ENCODE data around the gene PELI2. TPM values are rescaled to one million over a fixed set of nuclear protein-coding genes. Genes with fewer than 3 reads are reported as not detected.

The PELI2 gene
- total RNA-seq, 1 donor from 2014 or later = 27.2 TPM

GRCh38 chr14:56193347-56193746 is 75.1 kb downstream of the PELI2 start:
- Histone ChIP-seq H3K4me1 (peaks cover 30% of the 10 kb centered on the region), H3K9me3 (ENCODE audit: low read depth) (no peaks in the 10 kb centered on the region), H4K20me1 (ENCODE audit: low read depth) (peaks cover 19% of the 10 kb centered on the region), H2AFZ (replicated peaks) (no peak overlapping the region), H3K4me2 (peak overlapping the region; percentile 37), H3K27ac (no peak overlapping the region), H3K36me3 (no peaks in the 10 kb centered on the region), H3K27me3 (no peaks in the 10 kb centered on the region), H3K79me2 (ENCODE audit: low read depth) (peaks cover 9% of the 10 kb centered on the region), H3K9ac (no peak overlapping the region), H3F3A (ENCODE audit: low read depth) (peaks cover 11% of the 10 kb centered on the region), H3K4me3 (no peak overlapping the region)
- Mint-ChIP-seq H3K4me3 (no peak overlapping the region), H3K27ac (no peak overlapping the region), H3K9me3 (no peaks in the 10 kb centered on the region), H3K36me3 (no peaks in the 10 kb centered on the region), H3K27me3 (ENCODE audit: insufficient read depth, low read depth) (peaks cover 2% of the 10 kb centered on the region), H3K4me1 (peaks cover 19% of the 10 kb centered on the region)
- no peak for TF ChIP-seq CTCF (IDR thresholded peaks at IDR 0.05)
- no peak for TF ChIP-seq EZH2phosphoT487 (IDR thresholded peaks at IDR 0.05)
- TF ChIP-seq EZH2 (IDR thresholded peaks at IDR 0.05) = no peak
- DNase-seq (ENCODE audit: low spot score) = no peak

- H3K4me1 ChIP-seq = peaks cover 33% of the 10 kb centered on the region
- H3K27ac Mint-ChIP-seq = no peak overlapping the region
- peaks cover 11% of the 10 kb centered on the region for H3F3A ChIP-seq (ENCODE audit: low read depth)
- H3K4me3 ChIP-seq = no peak overlapping the region
- H3K9ac ChIP-seq = no peak overlapping the region
- TF ChIP-seq EZH2phosphoT487 (IDR thresholded peaks at IDR 0.05) = no peak
- H2AFZ ChIP-seq (replicated peaks) = no peak overlapping the region
- H4K20me1 ChIP-seq (ENCODE audit: low read depth) = peaks cover 19% of the 10 kb centered on the region
- no peak for DNase-seq (ENCODE audit: low spot score)
- no peak overlapping the region for H3K4me2 ChIP-seq
- no peaks in the 10 kb centered on the region for H3K36me3 ChIP-seq
- H3K9me3 Mint-ChIP-seq = no peaks in the 10 kb centered on the region
- peaks cover 2% of the 10 kb centered on the region for H3K27me3 Mint-ChIP-seq (ENCODE audit: insufficient read depth, low read depth)
- H3K36me3 Mint-ChIP-seq = no peaks in the 10 kb centered on the region
- H3K27ac ChIP-seq = no peak overlapping the region
- H3K4me1 Mint-ChIP-seq = peaks cover 19% of the 10 kb centered on the region
- no peaks in the 10 kb centered on the region for H3K9me3 ChIP-seq (ENCODE audit: low read depth)
- H3K79me2 ChIP-seq (ENCODE audit: low read depth) = peaks cover 6% of the 10 kb centered on the region
- H3K27me3 ChIP-seq = no peaks in the 10 kb centered on the region
- no peak overlapping the region for H3K4me3 Mint-ChIP-seq
Observed at GRCh38 chr14:56194042-56194441, 75.8 kb downstream of the PELI2 start.

GRCh38 chr14:56195223-56195622 is 77.0 kb downstream of the PELI2 start:
- no peak overlapping the region for H3K27ac ChIP-seq
- H3F3A ChIP-seq (ENCODE audit: low read depth) = peaks cover 11% of the 10 kb centered on the region
- H3K27ac Mint-ChIP-seq = no peak overlapping the region
- TF ChIP-seq CTCF (IDR thresholded peaks at IDR 0.05) (no peak), EZH2 (IDR thresholded peaks at IDR 0.05) (no peak), EZH2phosphoT487 (IDR thresholded peaks at IDR 0.05) (no peak)
- H2AFZ ChIP-seq (replicated peaks) = no peak overlapping the region
- no peak overlapping the region for H3K9ac ChIP-seq
- no peaks in the 10 kb centered on the region for H3K36me3 ChIP-seq
- no peak overlapping the region for H3K4me3 ChIP-seq
- no peaks in the 10 kb centered on the region for H3K9me3 Mint-ChIP-seq
- H3K9me3 ChIP-seq (ENCODE audit: low read depth) = no peaks in the 10 kb centered on the region
- H4K20me1 ChIP-seq (ENCODE audit: low read depth) = peaks cover 19% of the 10 kb centered on the region
- peaks cover 35% of the 10 kb centered on the region for H3K4me1 ChIP-seq
- no peak overlapping the region for H3K4me3 Mint-ChIP-seq
- H3K4me2 ChIP-seq = no peak overlapping the region
- peaks cover 2% of the 10 kb centered on the region for H3K27me3 Mint-ChIP-seq (ENCODE audit: insufficient read depth, low read depth)
- peaks cover 19% of the 10 kb centered on the region for H3K4me1 Mint-ChIP-seq
- H3K27me3 ChIP-seq = no peaks in the 10 kb centered on the region
- peak; percentile 63 for DNase-seq (ENCODE audit: low spot score)
- no peaks in the 10 kb centered on the region for H3K36me3 Mint-ChIP-seq
- peaks cover 6% of the 10 kb centered on the region for H3K79me2 ChIP-seq (ENCODE audit: low read depth)

- Histone ChIP-seq H3K36me3 (no peaks in the 10 kb centered on the region), H3K27ac (no peak overlapping the region), H3K9me3 (ENCODE audit: low read depth) (no peaks in the 10 kb centered on the region), H4K20me1 (ENCODE audit: low read depth) (peaks cover 19% of the 10 kb centered on the region), H3K4me1 (peaks cover 35% of the 10 kb centered on the region), H3K79me2 (ENCODE audit: low read depth) (peaks cover 6% of the 10 kb centered on the region), H3K27me3 (no peaks in the 10 kb centered on the region), H3K9ac (no peak overlapping the region), H3K4me3 (no peak overlapping the region), H2AFZ (replicated peaks) (no peak overlapping the region), H3F3A (ENCODE audit: low read depth) (peaks cover 11% of the 10 kb centered on the region), H3K4me2 (no peak overlapping the region)
- no peak overlapping the region for H3K27ac Mint-ChIP-seq
- H3K4me1 Mint-ChIP-seq = peaks cover 19% of the 10 kb centered on the region
- peaks cover 2% of the 10 kb centered on the region for H3K27me3 Mint-ChIP-seq (ENCODE audit: insufficient read depth, low read depth)
- no peak overlapping the region for H3K4me3 Mint-ChIP-seq
- H3K9me3 Mint-ChIP-seq = no peaks in the 10 kb centered on the region
- DNase-seq (ENCODE audit: low spot score) = no peak
- TF ChIP-seq EZH2 (IDR thresholded peaks at IDR 0.05) (no peak), EZH2phosphoT487 (IDR thresholded peaks at IDR 0.05) (no peak), CTCF (IDR thresholded peaks at IDR 0.05) (no peak)
- no peaks in the 10 kb centered on the region for H3K36me3 Mint-ChIP-seq
Observed at GRCh38 chr14:56195704-56196103, 77.5 kb downstream of the PELI2 start.

All from neural progenitor cell (in vitro differentiated cells).